ENCODE results near the gene ARHGAP11B.
A peak's percentile ranks its signal among the peaks of the same experiment; 100 is the strongest.
"Not testable (repeated sequence)": the region's sequence is repeated elsewhere in the genome, so short reads cannot be mapped to it uniquely, and the experiment has no call there.

Gene ARHGAP11B

GRCh38 chr15:30661154-30661553 is 35.2 kb downstream of the ARHGAP11B start:
- H3K27ac Mint-ChIP-seq; H3K4me2 ChIP-seq; H2AFZ ChIP-seq (replicated peaks); H3K9me3 Mint-ChIP-seq; H3K27me3 ChIP-seq; DNase-seq (ENCODE audit: low spot score); H3K9ac ChIP-seq; H3K4me3 Mint-ChIP-seq; H3K4me1 Mint-ChIP-seq; H4K20me1 ChIP-seq (ENCODE audit: low read depth); H3K36me3 Mint-ChIP-seq; H3K4me3 ChIP-seq; H3K36me3 ChIP-seq; H3K9me3 ChIP-seq (ENCODE audit: low read depth); H3K4me1 ChIP-seq; H3F3A ChIP-seq (ENCODE audit: low read depth); H3K27ac ChIP-seq; H3K27me3 Mint-ChIP-seq (ENCODE audit: insufficient read depth, low read depth): not testable (repeated sequence)
- peak; percentile 61 for TF ChIP-seq CTCF (IDR thresholded peaks at IDR 0.05)
- H3K79me2 ChIP-seq (ENCODE audit: low read depth): peaks cover 11% of the 10 kb centered on the region

GRCh38 chr15:30669621-30670020 is 43.7 kb downstream of the ARHGAP11B start:
- H3K79me2 ChIP-seq (ENCODE audit: low read depth); H3K27me3 ChIP-seq; H3K27ac ChIP-seq; H3K36me3 ChIP-seq; H3K9me3 Mint-ChIP-seq; H3K27ac Mint-ChIP-seq; DNase-seq (ENCODE audit: low spot score); H3K9me3 ChIP-seq (ENCODE audit: low read depth); H3K4me1 Mint-ChIP-seq; H4K20me1 ChIP-seq (ENCODE audit: low read depth); H3K4me3 Mint-ChIP-seq; H3K9ac ChIP-seq; H3K27me3 Mint-ChIP-seq (ENCODE audit: insufficient read depth, low read depth); H2AFZ ChIP-seq (replicated peaks); H3K4me2 ChIP-seq; H3K4me1 ChIP-seq; H3F3A ChIP-seq (ENCODE audit: low read depth); H3K4me3 ChIP-seq: not testable (repeated sequence)
- H3K36me3 Mint-ChIP-seq: peaks cover 32% of the 10 kb centered on the region

- no peak for DNase-seq (ENCODE audit: low spot score)
- Histone ChIP-seq H3K4me1 (no peaks in the 10 kb centered on the region), H3K4me2 (no peak overlapping the region), H3K79me2 (ENCODE audit: low read depth) (no peaks in the 10 kb centered on the region), H3K9ac (no peak overlapping the region), H3K36me3 (peaks cover 6% of the 10 kb centered on the region), H3K4me3 (no peak overlapping the region), H3F3A (ENCODE audit: low read depth) (no peaks in the 10 kb centered on the region), H3K27me3 (no peaks in the 10 kb centered on the region), H3K9me3 (ENCODE audit: low read depth) (no peaks in the 10 kb centered on the region), H4K20me1 (ENCODE audit: low read depth) (no peaks in the 10 kb centered on the region), H3K27ac (no peak overlapping the region), H2AFZ (replicated peaks) (no peak overlapping the region)
- H3K4me3 Mint-ChIP-seq: no peak overlapping the region
- peaks cover 32% of the 10 kb centered on the region for H3K36me3 Mint-ChIP-seq
- no peak for TF ChIP-seq EZH2phosphoT487 (IDR thresholded peaks at IDR 0.05)
- TF ChIP-seq EZH2 (IDR thresholded peaks at IDR 0.05): no peak
- TF ChIP-seq CTCF (IDR thresholded peaks at IDR 0.05): no peak
- H3K4me1 Mint-ChIP-seq: no peaks in the 10 kb centered on the region
- peaks cover 3% of the 10 kb centered on the region for H3K9me3 Mint-ChIP-seq
- no peaks in the 10 kb centered on the region for H3K27me3 Mint-ChIP-seq (ENCODE audit: insufficient read depth, low read depth)
- H3K27ac Mint-ChIP-seq: no peak overlapping the region
Measured at GRCh38 chr15:30670056-30670455, 44.1 kb downstream of the ARHGAP11B start.

- Histone ChIP-seq H3K27ac (no peak overlapping the region), H3K27me3 (no peaks in the 10 kb centered on the region), H3F3A (ENCODE audit: low read depth) (no peaks in the 10 kb centered on the region), H3K79me2 (ENCODE audit: low read depth) (no peaks in the 10 kb centered on the region), H3K9ac (no peak overlapping the region), H3K36me3 (no peaks in the 10 kb centered on the region), H3K4me3 (no peak overlapping the region), H3K4me2 (no peak overlapping the region), H3K4me1 (no peaks in the 10 kb centered on the region), H3K9me3 (ENCODE audit: low read depth) (no peaks in the 10 kb centered on the region), H2AFZ (replicated peaks) (no peak overlapping the region), H4K20me1 (ENCODE audit: low read depth) (no peaks in the 10 kb centered on the region)
- TF ChIP-seq EZH2phosphoT487 (IDR thresholded peaks at IDR 0.05) (no peak), CTCF (IDR thresholded peaks at IDR 0.05) (no peak), EZH2 (IDR thresholded peaks at IDR 0.05) (no peak)
- Mint-ChIP-seq H3K9me3 (peaks cover 6% of the 10 kb centered on the region), H3K4me3 (no peak overlapping the region), H3K27ac (no peak overlapping the region), H3K27me3 (ENCODE audit: insufficient read depth, low read depth) (no peaks in the 10 kb centered on the region), H3K4me1 (no peaks in the 10 kb centered on the region), H3K36me3 (peaks cover 30% of the 10 kb centered on the region)
- DNase-seq (ENCODE audit: low spot score): no peak
Measured at GRCh38 chr15:30671309-30671708, 45.4 kb downstream of the ARHGAP11B start.
